HG02970 (cell line): ENCODE data around the gene CDK7.

ENCODE experiments used
- ATAC-seq: cut with Tn5 transposase; IDR thresholded peaks from one replicate; pipeline ENCODE4 v1.9.1; 2021; ENCODE audit warnings: mild to moderate bottlenecking, moderate library complexity, moderate number of reproducible peaks; ENCODE audit not compliant: unreplicated experiment, low FRiP score

The CDK7 gene

GRCh38 chr5:69285448-69286116, 50.9 kb downstream of the CDK7 start:
- ATAC-seq = no peak

- no peak for ATAC-seq
Measured at GRCh38 chr5:69288069-69288468, 53.4 kb downstream of the CDK7 start.

- ATAC-seq = no peak
Measured at GRCh38 chr5:69288688-69289087, 54.0 kb downstream of the CDK7 start.

- ATAC-seq = no peak
Measured at GRCh38 chr5:69292306-69292705, 57.6 kb downstream of the CDK7 start.

GRCh38 chr5:69293882-69294281, 59.2 kb downstream of the CDK7 start:
- ATAC-seq = no peak

GRCh38 chr5:69295088-69295754, 60.5 kb downstream of the CDK7 start:
- no peak for ATAC-seq

- no peak for ATAC-seq
Measured at GRCh38 chr5:69299625-69300024, 64.9 kb downstream of the CDK7 start.

- no peak for ATAC-seq
Measured at GRCh38 chr5:69300537-69301203, 66.0 kb downstream of the CDK7 start.

GRCh38 chr5:69305512-69305911, 70.8 kb downstream of the CDK7 start:
- ATAC-seq = no peak

- ATAC-seq = no peak
Measured at GRCh38 chr5:69308046-69308553, 73.4 kb downstream of the CDK7 start.

GRCh38 chr5:69309380-69309779, 74.7 kb downstream of the CDK7 start:
- ATAC-seq = no peak

- ATAC-seq = no peak
Measured at GRCh38 chr5:69312459-69313160, 77.9 kb downstream of the CDK7 start.

GRCh38 chr5:69313428-69313827, 78.7 kb downstream of the CDK7 start:
- no peak for ATAC-seq

GRCh38 chr5:69315972-69316371, 81.3 kb downstream of the CDK7 start:
- ATAC-seq = no peak

- ATAC-seq = no peak
Measured at GRCh38 chr5:69317391-69317790, 82.7 kb downstream of the CDK7 start.

- ATAC-seq = no peak
Measured at GRCh38 chr5:69326365-69326764, 91.7 kb downstream of the CDK7 start.
